CD14-positive monocyte (primary cell): ENCODE data around the gene SH2D4B. TPM values are rescaled to one million over a fixed set of nuclear protein-coding genes. Genes with fewer than 3 reads are reported as not detected.

Experiments used
- DNase-seq, 3 donors: peaks; one replicate each; pipeline ENCODE4 v3.0.0-alpha.2; 2011 to 2022
- H2AFZ ChIP-seq: 2 replicates; pipeline ENCODE4 v1.6.0; 2012; ENCODE audit warnings: mild to moderate bottlenecking, low read depth, low read length, inconsistent platforms; ENCODE audit not compliant: insufficient read depth, poor library complexity, severe bottlenecking
- H3K27ac ChIP-seq, 2 donors: 1 replicate in 1 of 2; 2 replicates in 1 of 2; pipeline ENCODE4 v1.5.1; 2012 to 2013; ENCODE audit warnings: low read length in 2 of 2, control low read depth in 1 of 2, inconsistent platforms in 1 of 2, low read depth in 1 of 2, mild to moderate bottlenecking in 1 of 2
- H3K27me3 ChIP-seq, 2 donors: one replicate each; pipeline versions ENCODE4 v1.6.0 to v1.6.1; 2011 to 2013; ENCODE audit warnings: low read length in 2 of 2; ENCODE audit not compliant: control insufficient read depth in 2 of 2, insufficient read depth in 2 of 2
- H3K36me3 ChIP-seq, 2 donors: replicated peaks in 1 of 2; 1 replicate in 1 of 2; 2 replicates in 1 of 2; pipeline versions ENCODE4 v1.5.1 to v1.6.1; 2012 to 2013; ENCODE audit warnings: low read length in 2 of 2, control low read depth in 1 of 2, inconsistent platforms in 1 of 2, mild to moderate bottlenecking in 1 of 2; ENCODE audit not compliant: insufficient read depth in 2 of 2, control insufficient read depth in 1 of 2
- H3K4me1 ChIP-seq, 2 donors: 1 replicate in 1 of 2; 2 replicates in 1 of 2; pipeline versions ENCODE4 v1.5.1 to v1.6.1; 2012 to 2013; ENCODE audit warnings: low read length in 2 of 2, control low read depth in 1 of 2, inconsistent platforms in 1 of 2, mild to moderate bottlenecking in 1 of 2, moderate library complexity in 1 of 2; ENCODE audit not compliant: insufficient read depth in 2 of 2, control insufficient read depth in 1 of 2
- H3K4me2 ChIP-seq: replicated peaks from 2 replicates; pipeline ENCODE3; 2012; ENCODE audit warnings: low read length, moderate library complexity, mild to moderate bottlenecking; ENCODE audit not compliant: poor library complexity, severe bottlenecking; ENCODE audit errors: extremely low read depth
- H3K4me3 ChIP-seq, 3 experiments: fragments of 200-600 bp in 1 of 3; sonication (generic) in 1 of 3; replicated peaks in 1 of 3; 1 replicate in 2 of 3; 2 replicates in 1 of 3; pipeline ENCODE4 v1.5.1; 2011 to 2013; ENCODE audit warnings: low read length in 3 of 3, mild to moderate bottlenecking in 3 of 3, control low read depth in 2 of 3, low read depth in 2 of 3, inconsistent platforms in 1 of 3, moderate library complexity in 1 of 3
- H3K79me2 ChIP-seq: 2 replicates; pipeline ENCODE4 v1.6.0; 2012; ENCODE audit warnings: mild to moderate bottlenecking, control low read depth, inconsistent platforms, low read length, moderate library complexity; ENCODE audit not compliant: insufficient read depth
- H3K9ac ChIP-seq: 2 replicates; pipeline ENCODE4 v1.6.0; 2017; ENCODE audit warnings: low read length, mild to moderate bottlenecking; ENCODE audit not compliant: insufficient read depth, poor library complexity, severe bottlenecking
- H3K9me3 ChIP-seq, 2 donors: replicated peaks in 1 of 2; 1 replicate in 1 of 2; 2 replicates in 1 of 2; pipeline versions ENCODE4 v1.5.1 to v1.6.1; 2012 to 2013; ENCODE audit warnings: low read length in 2 of 2, control low read depth in 1 of 2; ENCODE audit not compliant: control insufficient read depth in 1 of 2, insufficient read depth in 1 of 2
- H4K20me1 ChIP-seq: 2 replicates; pipeline ENCODE4 v1.6.0; 2012; ENCODE audit warnings: mild to moderate bottlenecking, low read length, control low read depth, moderate library complexity; ENCODE audit not compliant: insufficient read depth
- H3K27ac Mint-ChIP-seq, 7 donors: one replicate each; pipeline ENCODE4 v1.8.0; 2020; ENCODE audit warnings: mild to moderate bottlenecking in 7 of 7, mixed read lengths in 7 of 7, moderate library complexity in 6 of 7, inconsistent platforms in 2 of 7
- H3K27me3 Mint-ChIP-seq, 3 donors: one replicate each; pipeline ENCODE4 v1.8.0; 2021 to 2022; ENCODE audit warnings: low read depth in 3 of 3, mild to moderate bottlenecking in 3 of 3, mixed read lengths in 3 of 3, moderate library complexity in 3 of 3, inconsistent platforms in 1 of 3
- H3K36me3 Mint-ChIP-seq, 2 donors: one replicate each; pipeline ENCODE4 v1.8.0; 2020; ENCODE audit warnings: mixed read lengths in 2 of 2, inconsistent platforms in 1 of 2, mild to moderate bottlenecking in 1 of 2
- H3K4me1 Mint-ChIP-seq: one replicate; pipeline ENCODE4 v1.8.0; 2020; ENCODE audit warnings: mild to moderate bottlenecking, mixed read lengths
- H3K4me3 Mint-ChIP-seq, 2 donors: one replicate each; pipeline ENCODE4 v1.8.0; 2020; ENCODE audit warnings: mild to moderate bottlenecking in 2 of 2, mixed read lengths in 2 of 2, moderate library complexity in 1 of 2
- H3K9me3 Mint-ChIP-seq, 7 donors: one replicate each; pipeline ENCODE4 v1.8.0; 2020 to 2022; ENCODE audit warnings: mixed read lengths in 7 of 7, mild to moderate bottlenecking in 6 of 7, moderate library complexity in 6 of 7, inconsistent platforms in 2 of 7
- CTCF ChIP-seq: fragments of 200-600 bp; IDR thresholded peaks from one replicate; pipeline ENCODE4 v1.8.0; 2022; ENCODE audit warnings: antibody characterized with exemption, mild to moderate bottlenecking
- WGBS: methylation state at CpG from one replicate; pipeline ENCODE4 v1.1.5; 2013; ENCODE audit warnings: missing lambda C conversion rate; ENCODE audit not compliant: insufficient coverage; 5-methylcytosine and 5-hydroxymethylcytosine counted together
- intact Hi-C, 2 donors: fragments of 100-400 bp; cut with micrococcal nuclease; formaldehyde crosslinking; loops; one replicate each; pipeline versions ENCODE4 v1.15.0 to v1.15.1; 2023
- polyA plus RNA-seq, 3 donors: library from polyadenylated mRNA; depleted of rRNA in 1 of 3; unstranded in 2 of 3; stranded (reverse) in 1 of 3; fragments of 300-500 nt in 2 of 3; fragments of >200 nt in 1 of 3; fragmentation: Illumina TruSeq in 2 of 3; gene quantifications; 1 replicate in 2 of 3; 2 replicates in 1 of 3; pipeline ENCODE4 v1.2.3, GENCODE V29; 2012 to 2021

The SH2D4B gene
- polyA plus RNA-seq, 3 donors = 0.01 TPM; not detected in 2

DNA sequence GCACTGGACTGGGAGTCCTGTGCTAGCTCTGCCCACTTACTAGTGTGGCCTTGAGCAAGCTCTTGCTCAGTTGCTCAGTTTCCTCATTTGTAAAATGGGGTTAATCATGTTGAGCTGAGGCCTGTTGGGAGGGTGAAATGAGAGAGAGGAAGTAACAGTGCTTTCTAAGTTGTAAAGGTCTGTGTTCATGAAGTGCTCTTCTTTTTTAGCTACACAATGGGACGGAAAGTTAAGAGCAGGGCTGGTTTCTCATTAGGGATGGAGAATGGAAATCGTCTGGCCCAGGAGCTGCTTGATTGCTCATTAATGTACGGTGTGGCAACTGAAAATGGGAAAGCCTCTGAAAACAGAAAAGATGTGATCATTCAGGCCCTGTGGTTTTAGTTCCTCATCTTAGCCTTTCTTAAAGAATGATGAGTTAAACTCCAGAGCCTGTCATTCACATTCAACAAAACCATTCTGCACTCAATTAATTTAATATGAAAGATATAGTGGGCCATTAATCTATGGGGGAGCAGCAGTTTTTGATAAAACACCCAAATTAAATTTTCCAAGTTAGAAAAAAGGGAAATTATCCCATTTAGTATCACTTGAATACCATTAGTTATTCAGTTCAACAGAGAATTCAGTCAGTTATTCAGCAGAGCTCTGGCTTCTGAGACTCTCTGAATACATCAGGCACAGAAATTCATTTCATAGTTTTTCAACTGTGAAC lies 60.5 kb downstream of the SH2D4B start:
- Histone ChIP-seq H4K20me1 (no peaks in the 10 kb centered on the region), H3K9ac (no peak overlapping the region), H3K4me1 (peaks cover 34 to 36% of the 10 kb centered on the region in 2 donors), H3K79me2 (no peaks in the 10 kb centered on the region), H3K4me2 (peak overlapping the region; percentile 40), H3K27ac (peak overlapping the region; percentile 18 to 79), H3K4me3 (peak overlapping the region in 1 of 3 experiments; percentile 43), H3K36me3 (no peaks in the 10 kb centered on the region), H3K27me3 (no peaks in the 10 kb centered on the region), H3K9me3 (no peaks in the 10 kb centered on the region), H2AFZ (peak overlapping the region; percentile 34)
- TF ChIP-seq CTCF = no peak
- peak; percentile 67 to 74 (median 67) for DNase-seq
- intact Hi-C loops = no loop called here
- Mint-ChIP-seq H3K27me3 (peaks cover 0 to 2% (median 0%) of the 10 kb centered on the region in 3 donors), H3K36me3 (no peaks in the 10 kb centered on the region), H3K4me1 (peaks cover 37% of the 10 kb centered on the region), H3K27ac (peak overlapping the region; percentile 61 to 88 (median 78)), H3K4me3 (peak overlapping the region in 1 of 2 donors; percentile 68), H3K9me3 (peaks cover 0 to 4% (median 0%) of the 10 kb centered on the region in 7 donors)
- 0% methylated on average over 1 of the region's 3 CpGs for WGBS

GRCh38 chr10:80598951-80599350 lies 61.2 kb downstream of the SH2D4B start:
- Mint-ChIP-seq H3K4me3 (no peak overlapping the region), H3K27ac (peak overlapping the region in 6 of 7 donors; percentile 40 to 85 (median 72)), H3K4me1 (peaks cover 37% of the 10 kb centered on the region), H3K9me3 (peaks cover 0 to 4% (median 0%) of the 10 kb centered on the region in 7 donors), H3K27me3 (peaks cover 0 to 2% (median 0%) of the 10 kb centered on the region in 3 donors), H3K36me3 (no peaks in the 10 kb centered on the region)
- H4K20me1 ChIP-seq = no peaks in the 10 kb centered on the region
- peak overlapping the region; percentile 11 for H2AFZ ChIP-seq
- DNase-seq = no peak
- no peaks in the 10 kb centered on the region for H3K36me3 ChIP-seq
- no peak for TF ChIP-seq CTCF
- H3K4me1 ChIP-seq = peaks cover 34 to 36% of the 10 kb centered on the region in 2 donors
- H3K9me3 ChIP-seq = no peaks in the 10 kb centered on the region
- 96% methylated on average over 5 of the region's 6 CpGs for WGBS
- intact Hi-C loops = no loop called here
- H3K4me3 ChIP-seq = no peak overlapping the region
- H3K27ac ChIP-seq = peak overlapping the region in 1 of 2 donors; percentile 79
- no peaks in the 10 kb centered on the region for H3K27me3 ChIP-seq
- H3K4me2 ChIP-seq = no peak overlapping the region
- no peak overlapping the region for H3K9ac ChIP-seq
- no peaks in the 10 kb centered on the region for H3K79me2 ChIP-seq
